Osteoblast (primary cell): ENCODE measurements around the gene THSD8. TPM values are rescaled to one million over a fixed set of nuclear protein-coding genes. Genes with fewer than 3 reads are reported as not detected.

Experiments
- DNase-seq: peaks from one replicate; pipeline ENCODE4 v3.0.0; 2011; ENCODE audit warnings: low spot score, mixed read lengths; ENCODE audit not compliant: insufficient read length; ENCODE audit errors: missing footprints
- H2AFZ ChIP-seq: 2 replicates; pipeline ENCODE4 v1.6.0; 2011; ENCODE audit warnings: mild to moderate bottlenecking, low read length
- H3K27ac ChIP-seq: 2 replicates; pipeline ENCODE4 v1.5.1; 2011; ENCODE audit warnings: mild to moderate bottlenecking, low read depth, low read length, moderate library complexity
- H3K27me3 ChIP-seq: 2 replicates; pipeline ENCODE4 v1.6.0; 2012; ENCODE audit warnings: mild to moderate bottlenecking, control low read depth, inconsistent platforms, low read length, moderate library complexity; ENCODE audit not compliant: insufficient read depth
- H3K36me3 ChIP-seq: 2 replicates; pipeline ENCODE4 v1.5.1; 2011; ENCODE audit warnings: mild to moderate bottlenecking, low read length, control low read depth, moderate library complexity; ENCODE audit not compliant: insufficient read depth
- H3K4me1 ChIP-seq: 2 replicates; pipeline ENCODE4 v1.5.1; 2011; ENCODE audit warnings: mild to moderate bottlenecking, low read length, control low read depth, moderate library complexity; ENCODE audit not compliant: insufficient read depth
- H3K4me2 ChIP-seq: 2 replicates; pipeline ENCODE4 v1.6.0; 2011; ENCODE audit warnings: mild to moderate bottlenecking, low read length; ENCODE audit not compliant: insufficient read depth
- H3K4me3 ChIP-seq: fragments of 200-600 bp; sonication (generic); 3 replicates; pipeline ENCODE4 v1.5.1; 2012; ENCODE audit warnings: mild to moderate bottlenecking, low read length, inconsistent platforms; ENCODE audit not compliant: insufficient read depth
- H3K79me2 ChIP-seq: 2 replicates; pipeline ENCODE4 v1.6.0; 2012; ENCODE audit warnings: mild to moderate bottlenecking, low read length, control low read depth, inconsistent platforms; ENCODE audit not compliant: insufficient read depth
- H3K9me3 ChIP-seq: 2 replicates; pipeline ENCODE4 v1.5.1; 2011; ENCODE audit warnings: low read depth, low read length, control low read depth
- H4K20me1 ChIP-seq: 2 replicates; pipeline ENCODE4 v1.6.0; 2012; ENCODE audit warnings: mild to moderate bottlenecking, low read length, control low read depth; ENCODE audit not compliant: insufficient read depth
- total RNA-seq: library from RNA; depleted of rRNA; stranded (reverse); fragments of >200 nt; gene quantifications from 2 replicates; pipeline ENCODE4 v1.2.3, GENCODE V29; 2012
- TF ChIP-seq, protein P1 (sequence below): IDR thresholded peaks from 2 replicates; pipeline ENCODE4 v1.5.1; 2011; ENCODE audit warnings: mild to moderate bottlenecking, low read depth, low read length, moderate library complexity; ENCODE audit errors: extremely low read depth

THSD8 gene
- total RNA-seq, result 0.29 TPM in 1 of 2 replicates, not detected in the other

DNA sequence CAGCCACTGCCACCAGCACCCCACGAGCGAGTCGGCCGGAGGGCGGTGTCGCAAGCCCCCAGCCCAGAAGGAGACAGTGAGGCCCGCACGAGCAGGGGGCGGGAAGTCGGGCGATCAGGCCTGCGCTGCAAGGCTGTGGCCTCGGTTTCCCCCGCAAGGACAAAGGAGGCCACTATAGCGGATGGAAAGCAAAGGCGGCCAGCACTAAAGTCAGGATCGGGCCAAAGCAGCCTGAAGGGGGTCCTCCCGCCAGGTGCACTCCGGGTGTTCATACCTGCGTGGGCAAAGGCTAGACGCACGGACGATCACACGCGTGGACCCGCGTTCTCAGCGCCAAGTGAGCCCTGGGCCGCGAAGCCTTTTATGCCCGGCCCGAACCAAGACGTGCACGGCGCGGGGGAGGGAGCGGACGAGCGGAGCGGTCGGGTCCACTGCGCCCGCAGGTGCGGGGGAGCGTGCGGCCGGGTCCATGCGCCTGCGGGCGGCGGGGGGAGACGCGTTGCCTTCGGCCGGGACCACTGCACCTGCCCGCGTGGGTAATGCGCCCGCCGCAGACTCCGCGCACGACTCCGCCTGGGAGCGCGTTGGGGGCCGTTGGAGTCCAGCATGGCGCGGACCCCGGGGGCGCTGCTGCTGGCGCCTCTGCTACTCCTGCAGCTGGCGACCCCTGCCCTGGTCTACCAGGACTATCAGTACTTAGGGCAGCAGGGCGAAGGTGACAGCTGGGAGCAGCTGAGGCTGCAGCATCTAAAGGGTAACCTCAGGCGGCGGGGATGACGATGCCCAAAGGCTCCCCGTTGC is at the start of gene THSD8, which contains the start of gene PRDX2:
THSD8 (plus strand) TSS at position 604 of the 801 bp plus-strand sequence; CDS start at position 607, 3 bp downstream.
PRDX2 (minus strand) TSS at position 335 of the 801 bp plus-strand sequence. CDS start 539 bp downstream, outside the sequence.
- Histone ChIP-seq H3K79me2 (peaks cover 13% of the 10 kb centered on the region), H2AFZ (peak within 1 kb of the TSS; percentile 94), H4K20me1 (peaks cover 3% of the 10 kb centered on the region), H3K27me3 (no peaks in the 10 kb centered on the region), H3K36me3 (peaks cover 8% of the 10 kb centered on the region), H3K27ac (peak within 1 kb of the TSS; percentile 66), H3K4me3 (peak within 1 kb of the TSS; percentile 94), H3K4me2 (peak within 1 kb of the TSS; percentile 95), H3K4me1 (peaks cover 17% of the 10 kb centered on the region), H3K9me3 (no peaks in the 10 kb centered on the region)
- peak; percentile 96 for DNase-seq
- TF ChIP-seq, protein P1, sequence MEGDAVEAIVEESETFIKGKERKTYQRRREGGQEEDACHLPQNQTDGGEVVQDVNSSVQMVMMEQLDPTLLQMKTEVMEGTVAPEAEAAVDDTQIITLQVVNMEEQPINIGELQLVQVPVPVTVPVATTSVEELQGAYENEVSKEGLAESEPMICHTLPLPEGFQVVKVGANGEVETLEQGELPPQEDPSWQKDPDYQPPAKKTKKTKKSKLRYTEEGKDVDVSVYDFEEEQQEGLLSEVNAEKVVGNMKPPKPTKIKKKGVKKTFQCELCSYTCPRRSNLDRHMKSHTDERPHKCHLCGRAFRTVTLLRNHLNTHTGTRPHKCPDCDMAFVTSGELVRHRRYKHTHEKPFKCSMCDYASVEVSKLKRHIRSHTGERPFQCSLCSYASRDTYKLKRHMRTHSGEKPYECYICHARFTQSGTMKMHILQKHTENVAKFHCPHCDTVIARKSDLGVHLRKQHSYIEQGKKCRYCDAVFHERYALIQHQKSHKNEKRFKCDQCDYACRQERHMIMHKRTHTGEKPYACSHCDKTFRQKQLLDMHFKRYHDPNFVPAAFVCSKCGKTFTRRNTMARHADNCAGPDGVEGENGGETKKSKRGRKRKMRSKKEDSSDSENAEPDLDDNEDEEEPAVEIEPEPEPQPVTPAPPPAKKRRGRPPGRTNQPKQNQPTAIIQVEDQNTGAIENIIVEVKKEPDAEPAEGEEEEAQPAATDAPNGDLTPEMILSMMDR, result no peak

DNA sequence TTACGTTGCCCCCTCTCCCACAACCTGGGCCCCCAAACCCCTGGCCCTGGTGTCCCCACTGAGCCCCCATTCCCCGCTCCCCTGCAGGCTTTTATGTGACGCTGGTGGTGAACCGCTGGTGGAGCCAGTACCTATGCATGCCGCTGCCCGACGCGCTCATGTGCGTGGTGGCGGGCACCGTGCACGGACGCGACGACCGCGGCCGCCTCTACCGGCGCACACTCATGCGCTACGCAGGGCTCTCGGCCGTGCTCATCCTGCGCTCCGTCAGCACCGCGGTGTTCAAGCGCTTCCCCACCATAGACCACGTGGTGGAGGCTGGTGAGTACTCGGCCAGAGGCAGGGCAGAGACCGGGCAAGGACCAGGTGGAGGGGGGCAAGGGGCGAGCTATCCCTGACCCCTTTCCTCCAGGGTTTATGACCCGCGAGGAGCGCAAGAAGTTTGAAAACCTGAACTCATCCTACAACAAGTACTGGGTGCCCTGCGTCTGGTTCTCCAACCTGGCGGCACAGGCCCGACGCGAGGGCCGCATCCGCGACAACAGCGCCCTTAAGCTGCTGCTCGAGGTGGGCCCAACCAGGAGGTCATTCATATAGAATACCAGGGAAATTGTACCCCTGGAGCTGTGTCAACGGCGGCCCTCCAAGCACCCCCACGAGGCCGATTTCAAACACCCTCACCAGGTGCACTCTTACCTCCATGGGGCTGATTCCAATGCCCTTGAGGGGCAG is 47.2 kb upstream of the THSD8 start:
- Histone ChIP-seq H3K4me3 (no peak overlapping the region), H3K36me3 (no peaks in the 10 kb centered on the region), H3K27me3 (peaks cover 22% of the 10 kb centered on the region), H2AFZ (no peak overlapping the region), H3K9me3 (no peaks in the 10 kb centered on the region), H3K27ac (no peak overlapping the region), H3K79me2 (no peaks in the 10 kb centered on the region), H4K20me1 (no peaks in the 10 kb centered on the region), H3K4me2 (no peak overlapping the region), H3K4me1 (peaks cover 17% of the 10 kb centered on the region)
- DNase-seq, result peak; percentile 36
- TF ChIP-seq, protein P1, result no peak

DNA sequence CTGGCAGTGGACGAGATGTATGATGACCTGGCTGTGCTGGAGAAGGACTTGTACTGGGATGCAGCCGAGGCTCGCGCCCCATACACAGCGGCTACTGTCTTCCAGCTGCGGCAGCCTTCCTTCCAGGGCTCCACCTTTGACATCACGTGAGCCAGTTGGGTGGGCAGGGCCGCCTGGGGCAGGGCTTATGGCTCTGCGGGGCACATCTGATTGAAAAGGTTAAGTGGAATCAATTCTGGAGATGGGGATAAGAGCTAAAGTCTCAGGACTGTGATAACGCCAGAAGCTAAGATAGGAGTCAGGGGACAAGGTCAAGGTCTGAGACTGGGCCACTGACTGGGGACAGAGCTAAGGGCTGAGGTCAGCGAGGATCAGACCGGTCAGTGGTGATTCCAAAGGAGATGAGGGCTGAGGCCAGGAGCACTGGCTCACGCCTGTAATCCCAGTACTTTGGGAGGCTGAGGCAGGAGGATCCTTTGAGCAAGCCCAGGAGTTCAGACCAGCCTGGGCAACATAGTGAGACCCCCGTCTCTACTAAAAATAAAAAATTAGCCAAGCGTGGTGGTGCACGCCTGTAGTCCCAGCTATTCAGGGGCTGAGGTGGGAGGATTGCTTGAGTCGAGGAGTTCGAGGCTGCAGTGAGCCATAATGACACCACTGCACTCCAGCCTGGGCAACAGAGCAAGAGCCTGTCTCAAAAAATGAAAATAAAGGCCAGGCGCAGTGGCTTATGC is 45.6 kb upstream of the THSD8 start:
- Histone ChIP-seq H3K27ac (no peak overlapping the region), H3K36me3 (no peaks in the 10 kb centered on the region), H4K20me1 (no peaks in the 10 kb centered on the region), H3K9me3 (no peaks in the 10 kb centered on the region), H3K79me2 (no peaks in the 10 kb centered on the region), H3K4me2 (no peak overlapping the region), H2AFZ (no peak overlapping the region), H3K27me3 (peaks cover 9% of the 10 kb centered on the region), H3K4me1 (peaks cover 6% of the 10 kb centered on the region), H3K4me3 (no peak overlapping the region)
- DNase-seq, result peak; percentile 62
- TF ChIP-seq, protein P1, result no peak
